ENCODE data around the gene INMT.

The INMT gene

GRCh38 chr7:30755384-30756154, 3.6 kb downstream of the INMT start:
- Histone ChIP-seq H3K4me3 (peak overlapping the region; percentile 71), H3K27ac (peak overlapping the region; percentile 74 to 85)
- TF ChIP-seq CTCF (IDR thresholded peaks at IDR 0.05), result no peak
- DNase-seq (ENCODE audit: low spot score), result peak; percentile 82

DNA sequence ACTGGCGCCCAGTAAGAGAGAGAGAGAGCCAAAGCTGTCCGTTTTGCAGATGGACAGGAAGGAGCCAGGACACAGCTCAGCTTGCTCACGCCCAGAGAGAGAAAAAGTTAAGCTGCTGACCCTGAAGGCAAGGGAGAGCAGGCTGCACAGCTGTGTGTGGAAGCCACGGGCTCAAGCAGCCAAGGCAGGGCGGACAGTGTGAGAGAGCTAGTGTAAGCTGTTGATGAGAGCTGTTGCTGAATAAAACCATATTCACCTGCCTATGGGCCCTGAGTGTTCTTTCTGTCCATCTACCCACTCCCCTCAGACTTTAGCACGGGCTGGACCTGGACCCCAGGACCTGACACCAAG, 5.4 kb downstream of the INMT start:
- no peak for TF ChIP-seq CTCF (IDR thresholded peaks at IDR 0.05)
- peak overlapping the region; percentile 24 for H3K4me3 ChIP-seq
- peak overlapping the region in 1 of 2 donors; percentile 71 for H3K27ac ChIP-seq
- DNase-seq (ENCODE audit: low spot score), result no peak

GRCh38 chr7:30760514-30761213, 8.7 kb downstream of the INMT start:
- no peak for DNase-seq (ENCODE audit: low spot score)
- Histone ChIP-seq H3K27ac (peak overlapping the region; percentile 57 to 82), H3K4me3 (no peak overlapping the region)
- TF ChIP-seq CTCF (IDR thresholded peaks at IDR 0.05), result no peak

GRCh38 chr7:30761214-30762156, 9.6 kb downstream of the INMT start:
- no peak for TF ChIP-seq CTCF (IDR thresholded peaks at IDR 0.05)
- peak overlapping the region; percentile 57 to 82 for H3K27ac ChIP-seq
- H3K4me3 ChIP-seq, result no peak overlapping the region
- DNase-seq (ENCODE audit: low spot score), result no peak

GRCh38 chr7:30764030-30764975, 12.4 kb downstream of the INMT start:
- peak; percentile 92 for DNase-seq (ENCODE audit: low spot score)
- Histone ChIP-seq H3K4me3 (no peak overlapping the region), H3K27ac (peak overlapping the region; percentile 59 to 84)
- TF ChIP-seq CTCF (IDR thresholded peaks at IDR 0.05), result no peak

GRCh38 chr7:30765408-30765807, 13.5 kb downstream of the INMT start:
- Histone ChIP-seq H3K4me3 (no peak overlapping the region), H3K27ac (peak overlapping the region; percentile 59 to 80)
- no peak for DNase-seq (ENCODE audit: low spot score)
- no peak for TF ChIP-seq CTCF (IDR thresholded peaks at IDR 0.05)

Data from coronary artery (tissue), 2 donors.